H1 (cell line): ENCODE measurements around the gene PSMA5. TPM values are rescaled to one million over a fixed set of nuclear protein-coding genes. Genes with fewer than 3 reads are reported as not detected.

Experiments
- JUN ChIP-seq: IDR thresholded peaks from 2 replicates; pipeline ENCODE4 v1.6.1; 2011; ENCODE audit warnings: low read depth, mild to moderate bottlenecking, improper control_type of control experiment, low read length
- PHF8 ChIP-seq: fragments of 200-600 bp; sonication (generic); conservative IDR thresholded peaks from 2 replicates; pipeline ENCODE4 v1.7.1; 2012; ENCODE audit warnings: low read depth, mild to moderate bottlenecking, inconsistent platforms, low read length, moderate library complexity
- polyA plus RNA-seq, 7 experiments: library from polyadenylated mRNA; depleted of rRNA in 3 of 7; stranded (reverse) in 5 of 7; unstranded in 2 of 7; fragments of >200 nt in 5 of 7; fragments of 200-250 nt in 2 of 7; gene quantifications; 1 replicate in 5 of 7; 2 replicates in 1 of 7; 4 replicates in 1 of 7; pipeline versions ENCODE4 v1.2.1 to v1.2.3, GENCODE V29; 2011 to 2013; ENCODE audit warnings: missing spikeins in 2 of 7, mixed read lengths in 2 of 7
- total RNA-seq: library from RNA; stranded (reverse); fragmentation: NEBNext Ultra II Directional; extraction: Animal tissue kit (Norgen Biotek cat#: 25700); gene quantifications from 2 replicates; pipeline ENCODE4 v1.2.1, GENCODE V29; 2021

PSMA5 gene
- total and polyA plus RNA-seq, 2 of the 8 experiments (the other 6 are each of a cell fraction or from before 2014, with no cell fraction given), result 140 to 166 TPM

DNA sequence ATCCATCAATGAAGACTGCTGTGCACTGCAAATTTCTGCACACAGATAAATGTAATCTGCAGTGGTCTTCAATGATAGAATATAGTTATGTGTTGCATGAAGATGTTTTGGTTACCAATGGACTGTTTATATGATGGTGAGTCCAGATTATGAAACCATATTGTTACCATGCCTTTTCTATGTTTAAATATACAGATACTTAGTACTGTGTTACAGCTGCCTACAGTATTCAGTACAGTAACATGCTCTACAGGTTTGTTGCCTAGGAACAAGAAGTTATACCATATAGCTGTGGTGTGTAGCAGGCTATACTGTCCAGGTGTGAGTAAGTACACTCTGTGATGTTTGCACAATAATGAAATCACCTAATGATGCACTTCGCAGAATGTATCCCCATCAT, 69.3 kb downstream of the PSMA5 start (continued):
- TF ChIP-seq PHF8 (no peak), JUN (no peak)
- TF ChIP-seq, all 59 proteins: peak for 0
